Daoy (cell line): ENCODE measurements around the gene AGBL4. TPM values are rescaled to one million over a fixed set of nuclear protein-coding genes. Genes with fewer than 3 reads are reported as not detected.

ENCODE experiments used
- DNase-seq: peaks from one replicate; pipeline ENCODE4 v3.0.0-alpha.2; 2015; ENCODE audit warnings: low read depth
- total RNA-seq: library from RNA; depleted of rRNA; stranded (reverse); fragments of >200 nt; shearing (Covaris generic); gene quantifications from 2 replicates; pipeline ENCODE4 v1.2.3, GENCODE V29; 2014; rRNA removed

AGBL4 gene
- total RNA-seq, 1 experiment from 2014 or later, result not detected

- no peak for DNase-seq
Measured at GRCh38 chr1:48488721-48489120, 1535.0 kb downstream of the AGBL4 start.

Other genes with a start within 250 kb of the AGBL4 start
- 0.29 and 0.92 TPM in 2 replicates for gene ELAVL4, start 85.0 kb upstream of the AGBL4 start, total RNA-seq